Mucosa of descending colon (tissue), 3 donors: ENCODE data around the gene SOX2. TPM values are rescaled to one million over a fixed set of nuclear protein-coding genes. Genes with fewer than 3 reads are reported as not detected.

Experiments
- ATAC-seq: fragments of 200-7000 bp; cut with Tn5 transposase; one replicate; pipeline ENCODE4 v1.9.1; 2020; ENCODE audit warnings: mild to moderate bottlenecking, moderate library complexity
- DNase-seq, 3 donors: peaks; one replicate each; pipeline ENCODE4 v3.0.0-alpha.2; 2020
- H3K36me3 ChIP-seq: fragments of 200-600 bp; one replicate; pipeline ENCODE4 v1.8.0; 2021; ENCODE audit warnings: low read depth, mild to moderate bottlenecking
- H3K4me1 ChIP-seq: fragments of 200-600 bp; one replicate; pipeline ENCODE4 v1.8.0; 2021; ENCODE audit warnings: low read depth, mild to moderate bottlenecking
- H3K4me3 ChIP-seq: fragments of 200-600 bp; one replicate; pipeline ENCODE4 v1.8.0; 2021; ENCODE audit warnings: mild to moderate bottlenecking
- H3K9me3 ChIP-seq: fragments of 200-600 bp; one replicate; pipeline ENCODE4 v1.8.0; 2021; ENCODE audit warnings: mild to moderate bottlenecking
- intact Hi-C, 2 donors: fragments of 100-400 bp; cut with DNase I in 1 of 2; cut with micrococcal nuclease in 1 of 2; formaldehyde crosslinking; loops; one replicate each; pipeline versions ENCODE4 v1.11.0 to v1.11.1; 2022; cut with DNase I, micrococcal nuclease
- total RNA-seq, 3 donors: library from RNA; stranded (reverse); fragmentation: NEBNext Ultra II Directional in 2 of 3; extraction: Animal tissue kit (Norgen Biotek cat#: 25700) in 2 of 3; gene quantifications; one replicate each; pipeline versions ENCODE4 v1.2.1 to v1.2.4, GENCODE V29; 2021 to 2023
- TF ChIP-seq, protein P1 (sequence below): fragments of 200-600 bp; IDR thresholded peaks from one replicate; pipeline ENCODE4 v1.8.0; 2022; ENCODE audit warnings: antibody characterized with exemption, mild to moderate bottlenecking
- donor health status: DM: no; HTN: no; CAD: no; lungs with moderate emphysema.
- donor health status: DM: no; HTN: no; CAD: no.
- donor health status: DM: no; HTN: yes; CAD: no.

SOX2 gene
- total RNA-seq, 3 donors from 2014 or later = 0.19 to 5.7 TPM; not detected in 1

GRCh38 chr3:181726351-181727330, 14.9 kb downstream of the SOX2 start:
- TF ChIP-seq, protein P1, sequence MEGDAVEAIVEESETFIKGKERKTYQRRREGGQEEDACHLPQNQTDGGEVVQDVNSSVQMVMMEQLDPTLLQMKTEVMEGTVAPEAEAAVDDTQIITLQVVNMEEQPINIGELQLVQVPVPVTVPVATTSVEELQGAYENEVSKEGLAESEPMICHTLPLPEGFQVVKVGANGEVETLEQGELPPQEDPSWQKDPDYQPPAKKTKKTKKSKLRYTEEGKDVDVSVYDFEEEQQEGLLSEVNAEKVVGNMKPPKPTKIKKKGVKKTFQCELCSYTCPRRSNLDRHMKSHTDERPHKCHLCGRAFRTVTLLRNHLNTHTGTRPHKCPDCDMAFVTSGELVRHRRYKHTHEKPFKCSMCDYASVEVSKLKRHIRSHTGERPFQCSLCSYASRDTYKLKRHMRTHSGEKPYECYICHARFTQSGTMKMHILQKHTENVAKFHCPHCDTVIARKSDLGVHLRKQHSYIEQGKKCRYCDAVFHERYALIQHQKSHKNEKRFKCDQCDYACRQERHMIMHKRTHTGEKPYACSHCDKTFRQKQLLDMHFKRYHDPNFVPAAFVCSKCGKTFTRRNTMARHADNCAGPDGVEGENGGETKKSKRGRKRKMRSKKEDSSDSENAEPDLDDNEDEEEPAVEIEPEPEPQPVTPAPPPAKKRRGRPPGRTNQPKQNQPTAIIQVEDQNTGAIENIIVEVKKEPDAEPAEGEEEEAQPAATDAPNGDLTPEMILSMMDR = no peak
- no peak for ATAC-seq
- Histone ChIP-seq H3K4me3 (no peak overlapping the region), H3K4me1 (peaks cover 9% of the 10 kb centered on the region), H3K9me3 (no peaks in the 10 kb centered on the region), H3K36me3 (no peaks in the 10 kb centered on the region)
- no peak for DNase-seq
- intact Hi-C loops = no loop called here

DNA sequence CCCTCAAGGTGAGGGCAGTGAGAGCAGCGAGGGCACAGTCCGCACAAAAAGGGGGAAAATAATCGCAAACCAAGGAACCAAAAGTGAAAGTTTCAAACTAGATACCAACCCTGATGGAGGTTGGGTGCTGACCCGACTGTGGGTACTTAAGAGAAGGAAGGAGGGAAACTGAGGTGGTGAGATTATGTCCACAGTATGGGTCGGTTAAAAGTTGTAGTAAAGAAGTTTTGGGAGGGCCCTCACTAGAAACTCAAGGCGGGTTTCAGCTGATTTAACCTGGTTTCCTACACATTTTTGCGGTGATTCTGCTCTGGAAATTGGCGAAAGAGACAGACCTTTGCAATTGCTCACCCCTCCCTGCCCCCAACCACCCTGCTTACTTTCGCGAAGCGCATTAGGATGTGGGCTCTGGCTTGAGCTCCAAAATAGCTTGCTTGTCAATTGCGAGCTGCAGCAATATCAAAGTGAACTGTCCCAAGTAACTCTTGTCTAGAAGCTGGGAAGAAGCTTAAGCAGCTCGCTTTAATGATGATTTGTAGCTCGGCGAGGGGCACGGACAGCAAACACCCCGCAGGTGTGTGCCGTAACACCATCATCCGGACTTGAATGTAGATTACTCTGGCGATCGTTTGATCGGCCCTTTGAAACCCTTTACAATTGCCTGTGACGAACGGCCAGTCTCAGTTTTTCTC, 15.8 kb downstream of the SOX2 start:
- Histone ChIP-seq H3K4me1 (peaks cover 9% of the 10 kb centered on the region), H3K36me3 (no peaks in the 10 kb centered on the region), H3K4me3 (no peak overlapping the region), H3K9me3 (no peaks in the 10 kb centered on the region)
- intact Hi-C loops = no loop called here
- TF ChIP-seq, protein P1 = no peak
- ATAC-seq = no peak
- DNase-seq = no peak

DNA sequence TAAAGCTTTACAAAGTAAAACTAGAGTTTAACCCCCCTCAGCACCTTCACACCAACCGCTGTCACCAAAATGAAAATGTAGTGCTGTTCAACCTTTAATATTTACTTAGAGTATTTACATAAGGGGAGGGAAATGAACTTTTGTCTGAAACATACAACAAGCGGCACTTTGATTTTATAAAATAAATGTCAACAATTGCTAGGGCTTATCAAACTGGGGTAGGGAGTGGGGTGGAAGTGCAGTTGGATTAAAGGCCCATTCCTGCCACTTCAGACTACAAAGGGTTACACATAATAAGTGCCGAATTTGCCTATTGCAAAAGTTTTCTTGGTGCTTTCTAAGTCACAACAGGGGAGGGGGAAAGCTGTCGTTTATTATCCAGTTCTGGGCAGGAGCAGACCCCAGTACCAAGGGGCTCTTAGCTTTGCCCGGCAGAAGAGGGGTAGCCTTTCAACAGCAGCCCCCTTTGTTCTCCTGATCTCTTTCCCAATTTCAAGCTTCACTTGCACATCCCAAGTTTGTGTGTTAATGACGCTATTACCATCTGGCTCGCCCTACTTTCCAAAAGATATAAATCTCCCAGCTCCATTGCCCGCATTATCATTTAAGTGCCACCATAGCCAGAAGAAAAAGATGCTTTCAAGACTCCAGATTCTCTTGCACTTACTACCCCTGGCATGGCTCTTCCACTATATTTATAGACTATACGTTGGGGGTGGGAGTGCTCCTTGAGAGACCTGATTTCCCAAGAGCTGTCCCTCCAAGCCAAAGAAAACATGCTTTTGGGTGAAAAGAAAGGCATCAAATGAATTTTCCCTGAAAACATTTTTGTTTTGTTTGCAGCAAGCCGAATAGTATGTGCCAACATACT, 17.0 kb downstream of the SOX2 start:
- H3K4me3 ChIP-seq = no peak overlapping the region
- intact Hi-C loops = no loop called here
- H3K4me1 ChIP-seq = peaks cover 9% of the 10 kb centered on the region
- no peak for DNase-seq
- ATAC-seq = no peak
- TF ChIP-seq, protein P1 = no peak
- no peaks in the 10 kb centered on the region for H3K36me3 ChIP-seq
- H3K9me3 ChIP-seq = no peaks in the 10 kb centered on the region

GRCh38 chr3:181729341-181729869, 17.7 kb downstream of the SOX2 start:
- TF ChIP-seq, protein P1 = no peak
- Histone ChIP-seq H3K4me1 (peaks cover 9% of the 10 kb centered on the region), H3K4me3 (no peak overlapping the region), H3K36me3 (no peaks in the 10 kb centered on the region), H3K9me3 (no peaks in the 10 kb centered on the region)
- ATAC-seq (no peak), DNase-seq (no peak)
- intact Hi-C loops = no loop called here

DNA sequence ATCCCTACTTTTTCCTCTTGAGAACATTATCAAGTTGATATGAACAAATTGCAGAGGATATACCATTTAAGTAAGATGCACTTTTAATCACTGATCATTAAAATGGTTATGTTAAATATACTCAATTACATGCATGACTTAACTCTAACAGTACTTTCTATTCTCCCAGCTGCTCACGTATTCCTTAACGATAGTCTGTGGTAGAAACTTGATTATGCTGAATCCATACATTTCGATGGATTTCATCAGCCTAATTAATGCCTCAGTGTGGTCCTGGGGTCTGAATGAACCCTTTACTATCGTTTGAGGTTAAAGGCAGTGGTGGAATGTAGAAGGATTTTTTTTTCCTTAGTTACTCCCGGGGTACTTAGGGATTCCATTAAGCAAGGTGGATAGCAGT, 18.6 kb downstream of the SOX2 start:
- H3K4me1 ChIP-seq = peaks cover 9% of the 10 kb centered on the region
- TF ChIP-seq, protein P1 = no peak
- intact Hi-C loops = no loop called here
- no peaks in the 10 kb centered on the region for H3K36me3 ChIP-seq
- no peaks in the 10 kb centered on the region for H3K9me3 ChIP-seq
- ATAC-seq (no peak), DNase-seq (no peak)
- no peak overlapping the region for H3K4me3 ChIP-seq
